GOT3 (cell line): Measurements from ENCODE around the gene PRELP.

Experiments
- DNase-seq: peaks from one replicate; lab custom pipeline; 2025; ENCODE audit warnings: mixed read lengths; lab: John Stamatoyannopoulos, UW

PRELP gene

DNA sequence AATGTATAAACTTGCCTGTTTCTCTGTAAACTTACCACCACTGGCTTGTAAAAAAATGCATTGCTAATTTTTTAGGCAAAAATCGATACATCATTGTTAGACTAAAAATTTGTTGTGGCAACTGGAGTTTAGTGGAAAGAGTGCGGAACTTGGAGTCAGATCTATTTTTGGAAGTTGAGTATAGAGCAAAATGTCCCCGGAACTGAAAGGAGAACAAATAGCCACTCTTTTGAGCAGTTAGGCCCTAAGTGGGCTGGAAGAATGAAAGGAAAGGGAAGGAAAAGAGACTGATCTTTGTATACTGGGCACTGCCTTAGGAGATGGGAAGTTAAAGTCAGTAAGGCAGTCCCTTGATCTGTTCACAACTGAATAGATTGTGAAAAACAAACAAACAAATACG lies 48.5 kb downstream of the PRELP start:
- DNase-seq: no peak

DNA sequence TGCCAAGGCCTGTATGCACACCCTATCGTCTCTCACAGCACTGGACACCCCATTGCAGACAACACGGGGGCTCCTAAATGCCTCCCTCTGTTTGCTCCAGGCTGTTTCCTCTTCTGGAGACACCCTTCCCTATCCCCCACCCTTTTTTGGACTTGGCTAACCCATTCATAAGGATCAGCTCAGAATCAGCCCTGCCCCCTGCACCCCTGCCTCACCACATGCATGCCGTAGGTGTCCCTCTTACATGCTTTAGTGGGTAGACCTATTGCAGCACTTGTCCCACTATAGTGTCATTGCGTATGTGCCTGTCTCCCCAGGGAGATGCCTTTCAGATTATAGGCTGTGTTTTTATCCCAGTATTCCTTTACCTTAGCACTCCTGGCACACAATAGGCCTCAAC lies 49.2 kb downstream of the PRELP start:
- DNase-seq: no peak

DNA sequence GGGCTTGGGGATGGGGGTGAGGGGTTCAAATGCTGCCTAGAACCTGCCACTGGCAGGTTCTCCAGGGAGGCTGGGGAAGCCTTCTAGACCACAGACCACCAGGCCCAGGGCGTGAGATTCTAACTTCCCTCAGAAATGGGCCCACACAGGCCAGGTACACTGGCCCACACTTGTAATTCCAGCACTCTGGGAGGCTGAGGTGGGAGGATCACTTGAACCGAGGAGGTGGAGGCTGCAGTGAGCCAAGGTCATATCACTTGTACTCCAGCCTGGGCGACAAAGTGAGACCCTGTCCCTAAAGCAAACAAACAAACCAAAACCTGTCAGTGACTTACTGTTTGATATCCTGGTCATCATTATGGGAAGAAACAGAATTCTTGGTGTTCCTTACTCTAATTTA lies 50.1 kb downstream of the PRELP start:
- DNase-seq: no peak

DNA sequence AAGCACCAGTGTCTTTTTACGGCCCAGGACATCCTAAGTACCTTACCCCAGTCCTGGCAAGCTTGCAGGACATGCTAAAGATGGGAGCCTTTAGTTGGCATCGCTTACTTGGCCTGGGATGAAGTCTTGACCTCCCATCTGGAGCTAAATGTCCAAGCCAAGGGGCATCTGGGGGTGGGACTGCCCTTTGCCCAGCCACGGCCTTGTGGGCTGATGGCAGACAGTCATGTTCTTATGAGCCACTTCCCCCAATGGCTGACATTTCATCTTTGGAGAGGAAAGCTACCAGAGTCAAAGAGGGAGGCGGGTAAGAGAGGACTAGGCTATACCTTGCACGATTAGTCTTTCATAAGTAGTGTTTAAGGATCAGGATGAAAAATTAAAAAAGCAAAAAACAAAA lies 50.5 kb downstream of the PRELP start:
- no peak for DNase-seq

DNA sequence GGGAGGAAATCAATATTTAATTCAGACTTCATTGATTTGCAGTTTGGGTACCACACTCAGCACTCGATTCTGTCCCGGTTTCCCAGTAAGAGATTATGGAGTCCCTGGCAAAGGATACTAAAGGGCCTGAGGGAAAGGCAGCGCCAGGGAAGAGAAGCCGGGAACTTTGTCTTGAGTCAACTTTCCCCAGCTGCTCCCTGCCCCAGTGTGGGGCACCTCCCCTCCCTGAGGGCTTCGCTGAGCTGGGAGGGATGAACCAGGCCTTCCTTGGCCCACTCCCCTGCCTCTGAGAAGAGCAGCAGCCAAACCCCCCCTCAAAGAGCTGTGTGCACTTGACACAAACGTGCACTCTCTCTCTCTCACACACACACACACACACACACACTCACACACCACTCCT lies 51.0 kb downstream of the PRELP start:
- no peak for DNase-seq

DNA sequence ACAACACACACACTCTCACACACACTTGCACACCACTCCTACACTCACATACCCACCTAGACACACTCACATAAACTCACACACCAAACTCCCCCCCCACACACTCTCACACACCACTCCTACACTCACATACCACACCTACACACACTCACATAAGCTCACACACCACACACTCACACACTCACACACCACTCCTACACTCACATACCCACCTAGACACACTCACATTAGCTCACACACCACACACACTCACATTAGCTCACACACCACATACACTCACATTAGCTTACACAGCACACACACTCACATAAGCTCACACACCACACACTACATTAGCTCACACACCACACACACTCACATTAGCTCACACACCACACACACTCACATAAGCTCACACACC lies 51.4 kb downstream of the PRELP start:
- DNase-seq: no peak

DNA sequence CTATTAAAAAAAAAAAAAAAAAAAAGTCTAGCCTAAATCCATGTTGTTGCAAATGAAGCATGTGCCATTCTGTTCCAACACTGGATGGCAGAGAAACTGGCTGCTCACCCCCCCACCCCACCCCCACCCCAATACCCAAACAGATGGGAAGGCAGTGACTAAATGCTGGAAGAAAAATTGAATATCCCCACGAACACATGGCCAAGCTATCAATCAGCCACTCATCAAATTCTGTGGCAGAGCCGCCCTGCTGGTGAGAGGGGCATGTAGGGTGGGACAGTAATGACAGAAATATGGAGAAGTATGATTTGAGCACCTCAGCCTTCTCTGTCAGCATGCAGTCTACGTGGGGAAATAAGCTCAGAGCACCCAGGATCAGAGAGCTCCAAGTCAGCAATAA lies 52.5 kb downstream of the PRELP start:
- DNase-seq: no peak

DNA sequence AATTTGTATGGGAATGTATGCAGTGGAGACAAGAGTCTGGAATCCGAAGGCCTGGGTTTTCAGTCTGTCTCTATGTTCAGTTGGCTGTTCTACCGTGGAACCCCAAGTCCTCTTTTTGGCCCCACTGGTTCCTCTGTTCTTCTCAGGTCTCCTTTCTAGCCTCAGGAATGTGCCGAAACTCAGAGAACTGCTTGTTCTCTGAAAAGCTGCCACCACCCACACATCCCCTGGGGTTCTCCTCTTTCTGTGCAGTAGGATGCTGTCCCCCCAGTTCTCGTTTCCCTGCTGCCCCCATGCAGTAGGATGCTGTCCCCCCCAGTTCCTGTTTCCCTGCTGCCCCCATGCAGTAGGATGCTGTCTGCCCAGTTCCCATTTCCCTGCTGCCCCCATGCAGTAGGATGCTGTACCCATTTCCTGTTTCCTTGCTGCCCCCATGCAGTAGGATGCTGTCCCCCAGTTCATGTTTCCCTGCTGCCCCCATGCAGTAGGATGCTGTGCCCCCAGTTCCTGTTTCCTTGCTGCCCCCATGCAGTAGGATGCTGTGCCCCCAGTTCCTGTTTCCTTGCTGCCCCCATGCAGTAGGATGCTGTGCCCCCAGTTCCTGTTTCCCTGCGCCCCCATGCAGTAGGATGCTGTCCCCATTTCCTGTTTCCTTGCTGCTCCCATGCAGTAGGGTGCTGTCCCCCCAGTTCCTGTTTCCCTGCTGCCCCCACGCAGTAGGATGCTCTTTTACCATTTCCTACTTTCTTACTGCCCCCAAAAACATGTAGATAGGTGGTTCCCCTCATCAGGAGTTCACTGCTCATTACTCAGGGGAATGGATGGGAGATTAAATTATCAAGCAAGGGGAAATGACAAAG lies 53.6 kb downstream of the PRELP start:
- no peak for DNase-seq

DNA sequence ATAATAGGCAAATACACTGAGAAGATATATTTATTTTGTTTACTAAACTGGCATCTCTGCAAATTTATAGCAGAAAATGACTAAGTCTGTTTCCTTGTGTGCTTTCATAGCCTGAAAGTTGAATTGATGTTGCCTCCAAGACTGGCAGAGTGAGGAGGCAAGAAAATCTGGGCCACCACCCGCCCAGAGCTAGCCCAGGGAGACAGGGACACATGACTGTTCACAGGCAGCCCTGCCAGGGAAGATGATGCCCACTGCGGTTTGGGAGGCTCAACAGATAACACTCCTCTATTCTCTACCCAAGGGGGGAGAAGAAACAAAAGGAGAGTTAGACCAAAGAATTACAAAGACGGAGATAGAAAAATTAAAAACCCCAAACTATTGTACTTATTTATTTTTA lies 55.5 kb downstream of the PRELP start:
- no peak for DNase-seq

DNA sequence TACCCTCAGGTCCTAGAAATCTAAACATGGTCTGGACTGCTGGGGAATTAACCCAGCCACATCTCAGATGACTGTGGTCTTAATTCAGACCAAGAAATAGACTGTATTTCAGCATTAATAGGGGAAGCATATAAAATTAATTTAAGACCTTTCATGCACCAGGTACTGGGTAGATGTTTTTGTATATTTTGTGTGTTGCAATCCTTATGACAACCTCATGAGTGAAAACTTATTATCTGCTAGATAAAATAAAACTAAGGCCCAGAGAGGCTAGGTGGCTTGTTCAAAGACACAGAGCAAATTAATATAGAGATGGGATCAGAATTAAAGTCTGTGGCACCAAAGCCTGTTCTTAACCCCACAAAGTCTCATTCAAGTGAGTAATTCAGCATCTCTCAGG lies 58.4 kb downstream of the PRELP start:
- no peak for DNase-seq

DNA sequence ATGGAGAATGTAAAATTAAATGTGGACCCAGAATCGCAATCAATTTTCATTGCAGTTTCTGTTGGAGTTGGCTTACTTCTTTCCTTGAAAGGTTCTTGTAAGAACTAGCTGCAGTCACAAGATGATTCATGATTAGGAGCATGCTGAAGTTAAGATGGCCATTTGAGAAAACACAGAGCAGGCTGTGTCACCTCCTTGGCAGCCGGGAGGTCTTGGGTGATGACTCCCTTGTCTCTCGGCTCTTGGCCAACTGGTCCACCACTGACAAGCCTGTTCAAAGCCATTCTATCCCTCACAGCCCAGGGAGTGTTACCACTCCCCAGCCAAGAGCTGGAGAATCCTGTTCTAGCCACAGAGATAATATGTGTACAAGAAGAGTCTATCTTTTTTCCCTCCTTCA lies 58.9 kb downstream of the PRELP start:
- peak; percentile 11 for DNase-seq

DNA sequence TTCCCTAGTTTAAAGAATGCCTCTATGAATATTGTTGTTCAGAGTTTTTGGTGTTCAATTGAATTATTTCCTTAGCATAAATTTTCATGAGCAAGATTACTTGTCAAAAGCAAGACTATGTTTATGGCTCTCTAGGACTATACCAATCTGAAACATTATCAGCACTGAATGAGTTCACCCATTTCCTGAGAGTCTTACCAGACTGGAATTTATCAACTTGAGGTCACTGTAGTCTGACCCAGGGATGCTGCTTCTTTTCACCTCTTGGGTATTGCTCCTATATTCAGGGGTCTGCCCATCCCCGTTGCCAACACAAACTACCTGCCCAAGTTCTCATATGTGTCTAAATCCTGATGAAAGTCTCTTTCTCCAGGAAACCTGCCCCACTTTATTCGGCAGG lies 61.0 kb downstream of the PRELP start:
- no peak for DNase-seq

DNA sequence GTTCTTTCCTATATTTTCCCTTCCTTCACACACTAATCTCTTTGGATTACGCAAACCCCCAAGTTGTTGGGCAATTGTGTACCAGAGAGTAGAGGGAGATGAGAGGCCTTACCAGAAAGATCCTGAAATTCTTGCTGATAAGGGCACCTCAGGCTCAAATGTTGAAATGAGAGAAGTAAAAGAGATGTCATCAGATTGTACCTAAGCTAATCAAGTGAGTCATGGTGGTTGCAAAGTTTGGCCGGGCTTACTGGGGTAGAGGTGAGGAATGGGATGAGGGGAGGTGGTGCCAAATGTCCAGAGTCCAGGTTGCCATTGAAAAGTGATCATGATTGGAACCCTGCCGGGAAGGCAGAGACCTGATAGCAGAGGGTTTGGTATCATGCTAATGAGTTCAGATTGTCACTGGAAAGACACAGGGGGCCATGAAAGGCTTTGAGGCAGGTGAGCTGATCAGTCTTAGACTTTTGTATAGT lies 61.4 kb downstream of the PRELP start:
- DNase-seq: no peak

DNA sequence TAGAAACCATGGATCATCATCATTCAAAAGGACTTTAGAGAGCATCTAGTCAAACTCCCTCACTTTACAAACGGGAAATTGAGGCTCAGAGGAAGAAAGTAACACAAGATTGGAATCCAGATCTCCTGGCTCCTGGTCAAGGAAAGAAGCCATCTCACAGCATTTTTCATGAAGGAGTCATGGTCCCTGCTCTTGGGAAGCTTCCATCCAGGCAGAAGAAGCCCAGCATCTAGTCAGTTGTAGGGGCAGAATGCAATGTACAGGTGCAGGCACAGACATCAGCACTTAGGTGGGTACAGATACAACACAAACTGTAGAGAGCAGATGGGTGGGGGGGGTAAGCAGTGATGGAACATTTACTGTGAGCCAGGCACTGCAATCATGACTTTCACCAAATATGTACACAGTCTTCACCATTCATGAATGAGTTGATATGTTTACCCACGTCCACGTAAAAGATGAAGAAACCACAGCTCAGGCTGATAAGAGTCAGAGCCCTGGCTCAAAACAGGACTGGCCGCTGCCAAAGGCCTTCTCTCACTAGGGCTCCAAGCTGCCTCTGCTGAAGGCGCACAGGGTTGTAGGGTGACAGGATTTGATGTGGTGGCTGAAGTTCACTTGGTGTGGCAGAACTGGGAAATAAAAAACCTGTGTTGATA lies 62.3 kb downstream of the PRELP start:
- DNase-seq: no peak

DNA sequence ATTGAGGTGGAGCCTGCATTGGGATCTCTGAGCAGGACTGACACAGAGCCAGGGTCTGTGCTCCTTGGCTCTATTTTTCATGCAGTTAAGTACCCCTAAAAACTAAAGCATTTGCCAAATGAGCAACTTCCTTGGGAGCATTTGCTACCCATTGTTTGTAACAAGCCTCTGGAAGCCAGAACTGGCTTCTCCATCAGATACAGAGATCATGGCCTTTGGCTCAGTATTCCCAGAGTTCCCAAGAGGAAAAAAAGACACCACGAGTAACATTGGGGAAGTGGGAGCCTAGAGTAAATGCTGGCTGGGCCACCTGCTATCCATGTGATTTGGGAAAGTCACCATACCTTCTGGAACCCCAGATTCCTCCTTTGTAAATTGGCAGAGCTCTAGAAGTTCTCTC lies 63.1 kb downstream of the PRELP start:
- no peak for DNase-seq

DNA sequence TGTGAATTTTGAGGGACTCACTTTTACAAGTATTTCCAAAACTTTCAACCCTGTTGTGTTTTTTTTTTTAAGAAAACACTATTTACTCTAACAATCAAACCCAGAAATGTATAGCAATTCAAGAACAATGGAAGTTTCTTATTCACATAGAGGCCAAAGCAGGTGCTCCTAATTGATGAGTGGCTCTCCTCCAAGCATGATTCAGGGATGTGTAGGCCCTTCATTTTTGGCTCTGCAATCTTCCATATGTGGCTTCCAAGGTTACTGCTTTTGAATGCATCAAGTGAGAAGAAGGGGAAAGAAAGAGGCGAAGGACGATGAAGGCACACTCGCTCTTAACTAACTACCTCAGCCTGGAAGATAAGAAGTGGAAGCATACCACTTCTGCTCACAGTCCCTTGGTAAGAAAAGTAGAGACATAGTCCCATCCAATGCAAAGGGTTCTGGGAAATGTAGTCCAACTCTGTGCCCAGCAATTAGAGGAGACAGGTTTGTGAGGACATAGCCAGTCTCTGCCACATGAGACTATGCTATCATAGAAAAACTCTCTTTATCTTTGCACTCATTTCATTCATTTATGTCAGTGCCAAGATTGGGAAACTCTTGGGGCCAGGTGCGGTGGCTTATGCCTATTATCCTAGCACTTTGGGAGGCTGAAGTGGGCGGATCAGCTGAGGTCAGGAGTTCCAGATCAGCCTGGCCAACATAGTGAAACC lies 64.4 kb downstream of the PRELP start:
- DNase-seq: no peak
